HEK293 (cell line): ENCODE results near the gene ARID5A.
"Not testable (repeated sequence)": the region's sequence is repeated elsewhere in the genome, so short reads cannot be mapped to it uniquely, and the experiment has no call there.

Experiments
- KLF1 ChIP-seq: fragments of 450-650 bp; formaldehyde crosslinking; IDR thresholded peaks from 2 replicates; pipeline ENCODE4 v1.5.1; 2016; ENCODE audit warnings: missing biosample characterization, missing genetic modification characterization
- PRDM10 ChIP-seq: fragments of 450-650 bp; formaldehyde crosslinking; IDR thresholded peaks from 2 replicates; pipeline ENCODE4 v1.5.1; 2016; ENCODE audit warnings: missing biosample characterization, missing genetic modification characterization
- ZBTB7A ChIP-seq: fragments of 450-650 bp; formaldehyde crosslinking; IDR thresholded peaks from 2 replicates; pipeline ENCODE4 v1.5.1; 2016; ENCODE audit warnings: low read depth, missing biosample characterization, missing genetic modification characterization
- ZNF561 ChIP-seq: fragments of 450-650 bp; IDR thresholded peaks from 2 replicates; pipeline ENCODE4 v1.5.1; 2018; ENCODE audit warnings: missing biosample characterization, missing genetic modification characterization, borderline replicate concordance

DNA sequence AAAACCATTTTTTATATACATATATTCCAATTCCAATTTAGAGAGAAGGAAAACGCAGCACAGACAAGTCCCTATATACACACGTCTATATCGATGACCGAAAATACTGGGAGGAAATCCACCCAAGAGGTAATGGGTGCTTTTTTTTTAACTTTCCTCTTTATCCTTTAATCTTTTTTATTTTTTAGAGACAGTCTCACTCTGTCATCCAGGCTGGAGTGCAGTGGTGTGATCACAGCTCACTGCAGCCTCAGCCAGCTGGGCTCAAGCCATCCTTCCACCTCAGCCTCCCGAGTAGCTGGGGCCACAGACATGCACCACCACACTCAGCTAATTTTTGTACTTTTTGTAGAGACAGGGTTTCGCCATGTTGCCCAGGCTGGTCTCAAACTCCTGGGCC, 37.9 kb upstream of the ARID5A start:
- not testable (repeated sequence) for TF ChIP-seq ZBTB7A, ZNF561, PRDM10, KLF1 (tag by site-specific recombination)
